Fibroblast of villous mesenchyme (primary cell): ENCODE results near the gene FAM229B. TPM values are rescaled to one million over a fixed set of nuclear protein-coding genes. Genes with fewer than 3 reads are reported as not detected.
"Not testable (repeated sequence)": the region's sequence is repeated elsewhere in the genome, so short reads cannot be mapped to it uniquely, and the experiment has no call there.

Experiments used
- DNase-seq: peaks from one replicate; pipeline ENCODE4 v3.0.0-alpha.2; 2010; ENCODE audit warnings: low read depth
- H3K4me3 ChIP-seq: 2 replicates; pipeline ENCODE4 v1.5.1; 2011; ENCODE audit warnings: low read depth, mild to moderate bottlenecking, low read length
- CTCF ChIP-seq: IDR thresholded peaks from 2 replicates; pipeline ENCODE4 v1.5.1; 2012; ENCODE audit warnings: low read depth, mild to moderate bottlenecking, low read length; ENCODE audit not compliant: insufficient read depth
- total RNA-seq: library from RNA; depleted of rRNA; stranded (reverse); fragments of >200 nt; gene quantifications from 2 replicates; pipeline ENCODE4 v1.2.3, GENCODE V29; 2012

The FAM229B gene
- total RNA-seq, 1 donor = 8.6 TPM

GRCh38 chr6:112050429-112050828, 37.0 kb upstream of the FAM229B start:
- DNase-seq = no peak
- no peak for TF ChIP-seq CTCF
- H3K4me3 ChIP-seq = no peak overlapping the region

- DNase-seq, H3K4me3 ChIP-seq: not testable (repeated sequence)
Measured at GRCh38 chr6:112051251-112051740, 36.1 kb upstream of the FAM229B start.

- TF ChIP-seq CTCF = no peak
- no peak within 1 kb of the TSS for H3K4me3 ChIP-seq
- DNase-seq = no peak
Measured at GRCh38 chr6:112054001-112054400, 33.4 kb upstream of the FAM229B start, which contains the start of gene CCN6. Gene CCN6 (plus strand): TSS chr6:112054104. CDS start chr6:112054358, 254 bp downstream.

GRCh38 chr6:112054555-112055190, 32.7 kb upstream of the FAM229B start:
- DNase-seq = no peak
- no peak for TF ChIP-seq CTCF
- no peak overlapping the region for H3K4me3 ChIP-seq

GRCh38 chr6:112058243-112059032, 29.0 kb upstream of the FAM229B start:
- no peak overlapping the region for H3K4me3 ChIP-seq
- no peak for DNase-seq
- TF ChIP-seq CTCF = no peak

- no peak overlapping the region for H3K4me3 ChIP-seq
- TF ChIP-seq CTCF = no peak
- no peak for DNase-seq
Measured at GRCh38 chr6:112061605-112062004, 25.8 kb upstream of the FAM229B start.

- H3K4me3 ChIP-seq = no peak overlapping the region
- TF ChIP-seq CTCF = no peak
- no peak for DNase-seq
Measured at GRCh38 chr6:112062966-112063365, 24.4 kb upstream of the FAM229B start.
